ENCODE measurements around the gene KCNAB2.

DNA sequence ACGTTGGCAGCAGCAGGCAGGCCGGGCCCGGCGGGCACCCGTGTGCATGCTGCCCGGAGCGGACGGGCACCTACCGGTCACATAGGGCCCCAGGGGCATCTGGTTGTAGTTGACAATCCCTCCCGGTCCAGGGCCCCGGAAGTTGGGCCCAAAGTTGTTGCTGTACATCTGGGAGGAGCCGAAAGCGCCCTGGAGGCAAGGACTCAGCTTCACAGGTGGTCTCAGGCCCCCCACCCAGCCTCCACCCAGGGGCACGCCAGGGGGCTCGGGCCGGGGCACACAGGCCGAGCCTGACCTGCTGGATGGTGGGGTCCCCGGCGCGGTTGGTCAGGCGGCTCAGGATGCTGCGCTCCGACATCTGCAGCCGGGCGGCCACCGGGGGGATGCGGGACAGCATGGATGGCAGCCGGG is 60.6 kb downstream of the KCNAB2 start:
- TF ChIP-seq, protein P1, sequence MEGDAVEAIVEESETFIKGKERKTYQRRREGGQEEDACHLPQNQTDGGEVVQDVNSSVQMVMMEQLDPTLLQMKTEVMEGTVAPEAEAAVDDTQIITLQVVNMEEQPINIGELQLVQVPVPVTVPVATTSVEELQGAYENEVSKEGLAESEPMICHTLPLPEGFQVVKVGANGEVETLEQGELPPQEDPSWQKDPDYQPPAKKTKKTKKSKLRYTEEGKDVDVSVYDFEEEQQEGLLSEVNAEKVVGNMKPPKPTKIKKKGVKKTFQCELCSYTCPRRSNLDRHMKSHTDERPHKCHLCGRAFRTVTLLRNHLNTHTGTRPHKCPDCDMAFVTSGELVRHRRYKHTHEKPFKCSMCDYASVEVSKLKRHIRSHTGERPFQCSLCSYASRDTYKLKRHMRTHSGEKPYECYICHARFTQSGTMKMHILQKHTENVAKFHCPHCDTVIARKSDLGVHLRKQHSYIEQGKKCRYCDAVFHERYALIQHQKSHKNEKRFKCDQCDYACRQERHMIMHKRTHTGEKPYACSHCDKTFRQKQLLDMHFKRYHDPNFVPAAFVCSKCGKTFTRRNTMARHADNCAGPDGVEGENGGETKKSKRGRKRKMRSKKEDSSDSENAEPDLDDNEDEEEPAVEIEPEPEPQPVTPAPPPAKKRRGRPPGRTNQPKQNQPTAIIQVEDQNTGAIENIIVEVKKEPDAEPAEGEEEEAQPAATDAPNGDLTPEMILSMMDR (IDR thresholded peaks at IDR 0.05; ENCODE audit: low read length), result no peak
- TF ChIP-seq EZH2 (optimal IDR thresholded peaks at IDR 0.05; ENCODE audit: low read depth, low read length), result no peak

Data from MM.1S (cell line).